T-helper 2 cell treated with Interferon-gamma antibody and Interleukin-4, amounts not matched to agents 100 ng/mL and 5 ng/mL, for 36 hours (primary cell): ENCODE measurements around the gene UCP1. TPM values are rescaled to one million over a fixed set of nuclear protein-coding genes. Genes with fewer than 3 reads are reported as not detected.
"Not testable (repeated sequence)": the region's sequence is repeated elsewhere in the genome, so short reads cannot be mapped to it uniquely, and the experiment has no call there.

Source experiments
- intact Hi-C: fragments of 100-400 bp; cut with micrococcal nuclease; formaldehyde crosslinking; loops from one replicate; pipeline ENCODE4 v1.15.1; 2023
- total RNA-seq: library from RNA; stranded (reverse); gene quantifications from 2 replicates; pipeline ENCODE4 v1.2.3, GENCODE V29; 2022

The UCP1 gene
- total RNA-seq, 1 donor from 2014 or later = not detected

GRCh38 chr4:140556372-140557085 lies 12.2 kb downstream of the UCP1 start:
- intact Hi-C loops = loop anchor here (2.0 kb wide), 1 partner anchor 32 kb away; the partner anchor contains the start of gene ELMOD2

- intact Hi-C loops = no loop called here
These were observed 34.7 kb downstream of the UCP1 start for GRCh38 chr4:140533951-140534480.

- intact Hi-C loops = loop anchor here (10.0 kb wide), 3 partner anchors 865 to 1445 kb away; partner anchors contain the start of genes MGST2, NAA15 and NDUFC1
These were observed 39.3 kb downstream of the UCP1 start for GRCh38 chr4:140529434-140529833.

- intact Hi-C loops = loop anchor here (1.0 to 10.0 kb wide), 10 partner anchors 33 to 1439 kb away; partner anchors contain the start of genes MGST2, NAA15, NDUFC1 and SCOC
These were observed 44.7 kb downstream of the UCP1 start, which contains the start of gene ELMOD2 for GRCh38 chr4:140523857-140524742. TSS of gene ELMOD2 (plus strand) at chr4:140524168. CDS start at chr4:140525429, 1,261 bp downstream.

GRCh38 chr4:140523370-140523856 lies 45.3 kb downstream of the UCP1 start:
- intact Hi-C loops = loop anchor here (5.0 to 10.0 kb wide), 5 partner anchors 89 to 1439 kb away; partner anchors contain the start of genes MGST2, NAA15, NDUFC1 and ZNF330

GRCh38 chr4:140515423-140515822 lies 53.3 kb downstream of the UCP1 start:
- intact Hi-C loops = no loop called here

- intact Hi-C loops = not testable (repeated sequence)
These were observed 55.0 kb downstream of the UCP1 start for GRCh38 chr4:140513765-140514164.

Other genes starting within 250 kb of the UCP1 start
- gene SCOC, start 195.3 kb downstream of the UCP1 start, total RNA-seq = 21.5 and 23.0 TPM in 2 replicates
- 0.18 and 0.43 TPM in 2 replicates for gene CLGN, start 141.3 kb downstream of the UCP1 start, total RNA-seq
- not detected in 2 replicates for gene MGAT4D, start 70.7 kb downstream of the UCP1 start, total RNA-seq
- gene ELMOD2, start 44.8 kb downstream of the UCP1 start, total RNA-seq = 13.3 and 15.9 TPM in 2 replicates
- not detected in 2 replicates for gene TBC1D9, start 187.4 kb upstream of the UCP1 start, total RNA-seq